Right lobe of liver (tissue), 6 donors: ENCODE measurements around the gene ACTL7B. TPM values are rescaled to one million over a fixed set of nuclear protein-coding genes. Genes with fewer than 3 reads are reported as not detected.
"Not testable (repeated sequence)": the region's sequence is repeated elsewhere in the genome, so short reads cannot be mapped to it uniquely, and the experiment has no call there.

ENCODE experiments used
- ATAC-seq, 4 donors: fragments of 200-7000 bp; cut with Tn5 transposase; one replicate each; pipeline ENCODE4 v1.9.1; 2020; ENCODE audit warnings: mild to moderate bottlenecking in 4 of 4, moderate library complexity in 4 of 4
- DNase-seq, 3 donors: peaks; one replicate each; pipeline ENCODE4 v3.0.0-alpha.2; 2020
- H3K27ac ChIP-seq, 3 donors: fragments of 200-600 bp; one replicate each; pipeline ENCODE4 v1.8.0; 2022
- H3K27me3 ChIP-seq, 2 donors: fragments of 200-600 bp; one replicate each; pipeline ENCODE4 v1.8.0; 2022
- H3K36me3 ChIP-seq, 4 donors: fragments of 200-600 bp; sonication (generic) in 1 of 4; one replicate each; pipeline versions ENCODE4 v1.5.1 to v1.8.0; 2017 to 2022; ENCODE audit warnings: control low read depth in 1 of 4
- H3K4me1 ChIP-seq, 4 donors: fragments of 200-600 bp; sonication (generic) in 1 of 4; one replicate each; pipeline versions ENCODE4 v1.5.1 to v1.8.0; 2017 to 2022; ENCODE audit warnings: control low read depth in 1 of 4
- H3K4me3 ChIP-seq, 3 donors: fragments of 200-600 bp; one replicate each; pipeline ENCODE4 v1.8.0; 2022
- H3K9me3 ChIP-seq, 4 donors: fragments of 200-600 bp; sonication (generic) in 1 of 4; one replicate each; pipeline versions ENCODE4 v1.5.1 to v1.8.0; 2017 to 2022; ENCODE audit warnings: control low read depth in 1 of 4
- POLR2A ChIP-seq: fragments of 450-650 bp; IDR thresholded peaks from one replicate; pipeline ENCODE4 v1.6.1; 2017; ENCODE audit warnings: antibody characterized with exemption, mild to moderate bottlenecking
- WGBS: methylation state at CpG from one replicate; pipeline ENCODE4 v1.1.6; 2018; ENCODE audit warnings: low coverage, low lambda C conversion rate; ENCODE audit not compliant: insufficient coverage; ENCODE audit errors: missing lambda C conversion rate; 5-methylcytosine and 5-hydroxymethylcytosine counted together
- intact Hi-C, 2 donors: fragments of 100-400 bp; cut with DNase I; formaldehyde crosslinking; loops; one replicate each; pipeline versions ENCODE4 v1.11.2 to v1.14.1; 2022
- total RNA-seq, 6 experiments: library from RNA; depleted of rRNA in 2 of 6; stranded (reverse); fragments of >200 nt in 2 of 6; fragmentation: NEBNext Ultra II Directional in 3 of 6; extraction: Animal tissue kit (Norgen Biotek cat#: 25700) in 3 of 6; gene quantifications; one replicate each; pipeline versions ENCODE4 v1.1.0 to v1.2.4, GENCODE V29; 2016 to 2023
- TF ChIP-seq, protein P1 (sequence below), 4 donors: fragments of 200-600 bp in 3 of 4; fragments of 450-650 bp in 1 of 4; IDR thresholded peaks; one replicate each; pipeline versions ENCODE4 v1.5.1 to v1.8.0; 2016 to 2022; ENCODE audit warnings: antibody characterized with exemption in 4 of 4, mild to moderate bottlenecking in 2 of 4
- donor health status: DM: no; HTN: yes; CAD: no.
- donor health status: DM: no; HTN: no; CAD: no.
- donor health status: DM: no; HTN: no; CAD: no.
- donor health status: DM: no; HTN: yes; CAD: no.
- donor health status: DM: no; HTN: yes; CAD: no.

The ACTL7B gene
- total RNA-seq, 6 experiments from 2014 or later: not detected

- Histone ChIP-seq H3K9me3 (no peaks in the 10 kb centered on the region), H3K27me3 (no peaks in the 10 kb centered on the region), H3K36me3 (peaks cover 0 to 35% (median 3%) of the 10 kb centered on the region in 4 donors), H3K4me3 (no peak overlapping the region), H3K4me1 (peaks cover 0 to 18% (median 1%) of the 10 kb centered on the region in 4 donors), H3K27ac (no peak overlapping the region)
- ATAC-seq (no peak), DNase-seq (no peak)
- no peak for TF ChIP-seq POLR2A
- TF ChIP-seq, protein P1, sequence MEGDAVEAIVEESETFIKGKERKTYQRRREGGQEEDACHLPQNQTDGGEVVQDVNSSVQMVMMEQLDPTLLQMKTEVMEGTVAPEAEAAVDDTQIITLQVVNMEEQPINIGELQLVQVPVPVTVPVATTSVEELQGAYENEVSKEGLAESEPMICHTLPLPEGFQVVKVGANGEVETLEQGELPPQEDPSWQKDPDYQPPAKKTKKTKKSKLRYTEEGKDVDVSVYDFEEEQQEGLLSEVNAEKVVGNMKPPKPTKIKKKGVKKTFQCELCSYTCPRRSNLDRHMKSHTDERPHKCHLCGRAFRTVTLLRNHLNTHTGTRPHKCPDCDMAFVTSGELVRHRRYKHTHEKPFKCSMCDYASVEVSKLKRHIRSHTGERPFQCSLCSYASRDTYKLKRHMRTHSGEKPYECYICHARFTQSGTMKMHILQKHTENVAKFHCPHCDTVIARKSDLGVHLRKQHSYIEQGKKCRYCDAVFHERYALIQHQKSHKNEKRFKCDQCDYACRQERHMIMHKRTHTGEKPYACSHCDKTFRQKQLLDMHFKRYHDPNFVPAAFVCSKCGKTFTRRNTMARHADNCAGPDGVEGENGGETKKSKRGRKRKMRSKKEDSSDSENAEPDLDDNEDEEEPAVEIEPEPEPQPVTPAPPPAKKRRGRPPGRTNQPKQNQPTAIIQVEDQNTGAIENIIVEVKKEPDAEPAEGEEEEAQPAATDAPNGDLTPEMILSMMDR (IDR thresholded peaks at IDR 0.05): no peak
- 90% methylated on average over 3 of the region's 5 CpGs for WGBS
- intact Hi-C loops: no loop called here
These were observed 44.4 kb upstream of the ACTL7B start for GRCh38 chr9:108900176-108900575.

- peaks cover 0 to 35% (median 3%) of the 10 kb centered on the region in 4 donors for H3K36me3 ChIP-seq
- DNase-seq, H3K9me3 ChIP-seq, ATAC-seq, H3K27ac ChIP-seq, H3K4me3 ChIP-seq, intact Hi-C loops, H3K27me3 ChIP-seq: not testable (repeated sequence)
- 76% methylated on average over 8 of the region's 8 CpGs for WGBS
- peaks cover 0 to 27% (median 5%) of the 10 kb centered on the region in 4 donors for H3K4me1 ChIP-seq
These were observed 43.4 kb upstream of the ACTL7B start for GRCh38 chr9:108899023-108899695.

DNA sequence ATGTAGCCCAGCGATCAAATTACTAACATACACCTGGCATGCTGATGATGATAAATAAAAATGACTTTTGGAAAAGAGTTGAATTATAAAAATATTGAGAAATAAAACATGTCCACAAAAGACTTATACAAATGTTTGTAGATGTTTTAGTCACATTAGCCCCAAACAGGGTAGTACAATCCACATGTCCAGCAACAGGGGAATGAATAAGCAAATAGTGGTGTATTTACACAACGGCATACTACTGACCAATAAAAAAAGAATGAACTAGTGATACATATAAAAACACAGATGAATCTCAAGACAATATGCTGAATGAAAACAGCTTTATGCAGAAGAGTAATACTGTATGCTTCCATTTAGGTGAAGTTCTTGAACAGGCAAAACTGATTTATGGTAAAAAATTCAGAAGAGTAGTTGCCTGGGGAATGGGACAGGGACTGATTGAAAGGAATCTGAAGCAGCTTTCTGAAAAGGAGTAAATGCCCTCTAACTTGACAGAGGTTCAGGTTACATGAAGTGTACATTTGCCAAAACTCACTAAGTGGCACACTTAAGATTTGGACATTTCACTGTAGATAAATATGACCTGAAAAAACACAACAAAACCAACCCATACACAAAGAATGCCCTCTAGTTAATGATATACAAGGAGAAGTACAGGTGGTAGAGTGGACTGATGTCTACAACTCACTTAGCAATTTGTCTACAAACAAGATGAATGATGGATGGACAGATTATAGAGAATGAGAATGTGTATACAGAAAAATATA, 41.7 kb upstream of the ACTL7B start:
- no peaks in the 10 kb centered on the region for H3K27me3 ChIP-seq
- H3K4me3 ChIP-seq: no peak overlapping the region
- ATAC-seq (peak; percentile 37 to 64 (median 54)), DNase-seq (no peak)
- no peaks in the 10 kb centered on the region for H3K9me3 ChIP-seq
- no peak for TF ChIP-seq POLR2A
- TF ChIP-seq, protein P1 (IDR thresholded peaks at IDR 0.05): no peak
- peaks cover 0 to 44% (median 3%) of the 10 kb centered on the region in 4 donors for H3K36me3 ChIP-seq
- peak overlapping the region in 1 of 3 donors; percentile 38 for H3K27ac ChIP-seq
- WGBS: 75% methylated on average over 2 of the region's 2 CpGs
- H3K4me1 ChIP-seq: peaks cover 0 to 36% (median 8%) of the 10 kb centered on the region in 4 donors
- intact Hi-C loops: no loop called here

GRCh38 chr9:108894225-108894997, 38.6 kb upstream of the ACTL7B start:
- 48% methylated on average over 4 of the region's 4 CpGs for WGBS
- ATAC-seq (peak; percentile 85 to 93 (median 88)), DNase-seq (peak in 1 of 3 donors; percentile 72)
- TF ChIP-seq, protein P1 (IDR thresholded peaks at IDR 0.05): no peak
- no peak for TF ChIP-seq POLR2A
- intact Hi-C loops: no loop called here
- peak overlapping the region; percentile 39 to 79 (median 70) for H3K27ac ChIP-seq
- peaks cover 0 to 41% (median 8%) of the 10 kb centered on the region in 4 donors for H3K4me1 ChIP-seq
- H3K36me3 ChIP-seq: peaks cover 0 to 45% (median 6%) of the 10 kb centered on the region in 4 donors
- no peaks in the 10 kb centered on the region for H3K27me3 ChIP-seq
- H3K4me3 ChIP-seq: no peak overlapping the region
- no peaks in the 10 kb centered on the region for H3K9me3 ChIP-seq
